Tongue (tissue), 2 donors: Measurements from ENCODE around the gene ITPR2. TPM values are rescaled to one million over a fixed set of nuclear protein-coding genes. Genes with fewer than 3 reads are reported as not detected.

Experiments used
- DNase-seq: peaks from one replicate; pipeline ENCODE4 v3.0.0-alpha.2; 2015
- total RNA-seq: library from RNA; depleted of rRNA; stranded (reverse); fragments of >200 nt; gene quantifications from one replicate; pipeline ENCODE4 v1.2.3, GENCODE V29; 2014

The ITPR2 gene
- total RNA-seq, 1 donor from 2014 or later: 31.4 TPM

DNA sequence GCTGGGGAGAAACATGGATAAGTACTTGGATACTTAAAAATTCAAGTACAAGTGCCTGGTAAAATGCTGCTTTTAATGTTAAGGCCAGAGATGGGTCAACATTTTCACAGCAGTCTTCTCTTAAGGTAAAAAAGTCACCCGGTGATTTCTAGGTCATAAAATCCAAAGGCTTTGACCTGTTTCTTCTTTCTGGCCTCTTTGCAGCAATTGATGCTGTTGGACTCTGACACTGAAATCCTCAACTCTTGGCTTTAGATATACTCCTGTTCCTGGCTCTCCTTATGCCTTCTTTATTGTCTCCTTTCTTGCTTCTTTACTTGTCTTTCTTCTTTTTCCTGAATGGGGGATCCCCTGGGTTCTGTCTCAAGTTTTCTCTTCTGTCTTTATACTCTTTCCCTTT is 448.5 kb downstream of the ITPR2 start:
- no peak for DNase-seq

DNA sequence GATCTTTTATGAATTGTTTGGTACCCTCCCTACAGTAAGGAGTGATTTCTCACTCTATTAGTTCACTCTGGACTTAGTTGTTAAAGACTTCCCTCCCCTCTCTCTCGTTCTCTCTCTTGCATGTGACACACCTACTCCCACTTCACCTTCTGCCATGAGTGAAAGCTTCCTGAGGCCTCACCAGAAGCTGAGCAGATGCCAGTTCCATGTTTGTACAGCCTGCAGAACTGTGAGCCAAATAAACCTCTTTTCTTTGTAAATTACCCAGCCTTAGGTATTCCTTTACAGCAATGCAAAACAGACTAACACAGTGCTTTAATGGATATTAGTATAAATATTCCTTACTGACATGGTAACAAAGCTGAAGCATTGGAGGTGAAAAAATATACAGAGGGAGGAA is 450.0 kb downstream of the ITPR2 start:
- no peak for DNase-seq

DNA sequence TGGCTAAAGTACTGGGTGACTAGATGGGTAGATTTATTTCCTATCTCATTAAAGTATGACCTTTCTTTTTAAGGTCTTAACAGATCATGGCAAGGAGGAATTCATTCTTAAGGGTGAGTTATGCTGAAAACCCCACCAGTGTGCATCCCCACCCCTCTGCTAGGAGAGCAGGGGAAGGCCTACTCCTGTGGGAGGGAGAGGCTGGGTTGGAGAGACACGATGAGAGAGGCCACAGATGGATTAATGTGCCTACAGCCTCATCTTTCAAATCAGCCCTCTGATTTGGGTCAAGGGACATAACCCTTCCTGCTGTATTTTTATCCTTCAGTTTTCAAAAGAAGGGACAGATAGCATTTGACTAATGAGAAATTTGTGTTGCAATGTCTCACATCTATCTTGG is 452.1 kb downstream of the ITPR2 start:
- no peak for DNase-seq

DNA sequence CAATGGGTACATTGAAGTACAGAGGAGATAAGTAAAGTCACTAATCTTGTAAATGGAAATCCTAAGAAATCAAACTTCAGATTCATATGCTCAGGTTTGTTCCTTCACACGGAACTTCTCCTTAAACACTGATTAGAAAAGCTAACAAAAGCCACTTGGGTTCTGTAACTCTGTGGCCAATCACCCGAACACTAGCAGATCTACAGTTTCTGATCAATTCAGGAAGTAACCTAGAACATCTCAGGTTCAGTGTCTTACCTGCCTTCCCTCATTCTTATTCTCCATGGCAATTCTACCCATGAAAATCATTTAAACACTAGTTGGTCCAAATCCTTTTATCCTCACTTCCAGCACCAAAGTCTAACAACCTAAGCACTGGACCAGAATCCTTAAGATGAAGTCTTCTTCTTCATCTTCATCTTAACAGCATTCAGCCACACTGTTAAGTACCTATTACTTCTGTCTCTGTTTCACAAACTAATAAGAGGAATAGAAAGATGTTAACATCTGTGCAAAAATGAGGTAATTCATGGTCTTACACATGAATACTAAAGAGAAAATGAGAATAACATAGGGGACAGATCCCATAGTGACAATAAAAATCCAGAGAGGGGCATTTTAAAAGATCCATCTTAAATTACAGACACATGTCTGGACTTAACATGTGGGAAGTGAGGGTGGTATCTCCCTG is 453.1 kb downstream of the ITPR2 start:
- no peak for DNase-seq

DNA sequence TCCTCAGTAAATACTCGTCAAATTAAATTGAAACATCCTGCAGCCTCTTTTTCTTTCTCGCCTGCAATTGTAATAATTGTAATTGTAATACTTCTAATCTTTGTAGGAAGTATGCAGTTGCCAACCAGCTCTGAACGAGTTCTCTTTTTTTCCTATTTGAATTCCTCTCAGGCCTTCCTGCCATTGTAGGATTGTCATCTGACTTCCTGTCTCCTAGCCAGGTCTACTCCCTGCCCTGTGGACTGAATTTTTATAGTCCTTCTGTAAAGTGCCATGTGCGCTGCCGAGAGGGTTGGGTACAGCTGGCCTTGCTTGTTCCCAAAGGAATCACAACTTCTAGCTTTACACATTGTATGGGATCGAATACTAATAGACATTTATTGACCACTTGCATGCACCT is 454.3 kb downstream of the ITPR2 start:
- DNase-seq: peak; percentile 18

DNA sequence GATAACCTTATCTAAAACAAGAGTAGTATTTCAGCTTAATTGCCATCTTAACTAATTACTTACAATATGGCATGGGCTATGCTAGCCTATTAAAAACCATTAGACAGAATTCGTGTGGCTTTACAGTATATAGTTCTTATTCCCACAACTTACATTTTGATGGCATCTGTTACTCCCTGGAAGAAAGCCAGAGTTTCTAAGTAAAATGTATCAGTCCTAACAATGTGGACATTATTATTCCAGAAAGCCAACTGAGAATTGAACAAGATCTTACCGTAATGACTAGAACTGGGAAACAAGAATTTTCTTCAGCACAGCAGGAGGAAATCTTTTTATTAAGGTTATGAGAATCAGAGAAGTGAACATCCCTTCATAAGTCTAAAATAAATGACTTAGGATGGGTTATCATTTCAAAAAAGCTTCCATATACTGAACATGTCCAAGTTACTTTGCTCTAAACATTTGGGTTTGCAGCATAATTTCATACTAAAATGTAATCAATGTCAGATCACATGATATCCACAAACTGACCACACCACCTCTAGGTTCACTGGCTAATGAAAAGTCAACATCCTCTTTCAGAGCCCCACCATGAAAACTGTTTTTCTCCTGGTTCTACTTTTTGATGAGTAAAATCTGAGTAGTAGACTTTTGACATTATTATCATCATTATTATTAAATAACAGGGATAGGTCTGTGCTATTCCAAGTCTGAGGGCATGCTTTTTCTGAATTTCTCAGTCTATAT is 457.9 kb downstream of the ITPR2 start:
- DNase-seq: peak; percentile 71

DNA sequence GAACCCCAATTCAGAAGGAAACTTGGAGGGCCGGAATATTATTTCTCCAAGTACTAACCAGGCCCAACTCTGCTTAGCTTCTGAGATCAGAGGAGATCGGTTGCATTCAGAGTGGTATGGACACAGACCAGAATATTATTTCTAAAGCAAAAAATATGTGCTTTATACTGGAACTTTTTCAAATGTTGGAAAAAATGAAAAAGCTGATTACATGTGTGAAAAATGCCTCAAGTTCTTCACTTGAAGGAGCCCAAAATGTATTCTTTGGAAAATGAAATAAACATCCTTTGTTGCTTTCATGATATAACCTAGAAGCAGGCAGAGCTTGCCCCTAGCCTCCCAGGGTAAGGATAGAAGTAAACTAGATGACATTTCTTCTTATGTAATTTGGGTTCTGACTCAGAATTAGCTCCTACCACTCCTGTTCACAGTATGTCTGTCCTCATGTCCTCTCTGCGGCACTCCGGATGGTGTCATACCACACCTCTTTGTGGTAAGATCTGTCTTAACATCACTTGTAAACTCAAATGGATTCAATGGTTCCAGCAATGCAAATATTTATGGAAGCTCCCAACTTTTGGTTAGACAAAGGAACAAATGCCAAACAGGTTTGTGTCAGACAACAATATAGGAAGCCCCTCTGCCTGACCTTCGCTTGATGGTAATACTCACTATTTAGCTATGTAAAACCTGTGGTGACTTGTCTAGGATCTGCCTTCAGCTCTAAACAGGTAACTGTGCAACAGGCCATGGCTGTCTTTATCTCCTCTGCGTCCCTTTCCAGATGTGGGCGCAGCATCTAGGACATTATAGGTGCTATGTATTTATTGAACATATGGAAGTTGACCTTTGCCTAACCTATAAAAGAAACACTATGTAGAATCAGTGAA is 459.1 kb downstream of the ITPR2 start:
- no peak for DNase-seq

DNA sequence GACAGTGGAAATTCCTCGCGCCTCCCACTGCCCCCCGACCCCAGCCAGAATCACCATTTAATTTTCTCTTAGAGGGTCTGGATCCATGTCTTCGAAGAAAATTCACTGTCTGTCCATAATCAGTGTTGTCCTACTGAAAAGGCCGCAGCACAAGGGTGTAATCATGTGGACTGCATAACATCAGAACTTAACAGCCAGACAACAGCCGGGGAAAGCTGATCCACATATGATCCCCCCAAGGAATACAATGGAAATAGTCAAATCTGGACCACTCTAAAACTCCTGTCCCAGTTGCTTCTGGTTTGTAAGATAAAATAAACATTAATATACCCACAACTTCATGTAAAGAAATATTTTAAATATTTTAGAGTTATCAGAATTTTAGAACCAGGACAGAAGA is 460.1 kb downstream of the ITPR2 start:
- DNase-seq: peak; percentile 53

DNA sequence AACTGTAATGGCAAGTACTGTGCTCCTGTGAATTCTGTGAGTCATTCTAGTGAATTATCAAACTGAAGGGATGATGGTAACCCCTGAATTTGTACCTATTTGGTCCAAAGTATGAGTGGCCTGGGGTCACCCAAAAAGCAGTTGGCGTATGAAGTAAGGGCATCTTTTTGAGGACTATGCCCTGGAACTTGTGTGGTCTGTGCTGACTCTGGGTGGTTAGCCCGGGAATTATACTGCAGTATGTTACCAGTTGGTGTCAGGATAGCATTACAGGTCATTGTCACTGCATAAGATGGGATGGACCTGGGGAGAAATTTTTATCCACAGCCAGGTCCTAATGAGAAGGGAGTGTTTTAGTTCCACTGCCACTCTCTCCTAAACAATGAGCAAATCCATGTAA is 462.9 kb downstream of the ITPR2 start:
- no peak for DNase-seq

DNA sequence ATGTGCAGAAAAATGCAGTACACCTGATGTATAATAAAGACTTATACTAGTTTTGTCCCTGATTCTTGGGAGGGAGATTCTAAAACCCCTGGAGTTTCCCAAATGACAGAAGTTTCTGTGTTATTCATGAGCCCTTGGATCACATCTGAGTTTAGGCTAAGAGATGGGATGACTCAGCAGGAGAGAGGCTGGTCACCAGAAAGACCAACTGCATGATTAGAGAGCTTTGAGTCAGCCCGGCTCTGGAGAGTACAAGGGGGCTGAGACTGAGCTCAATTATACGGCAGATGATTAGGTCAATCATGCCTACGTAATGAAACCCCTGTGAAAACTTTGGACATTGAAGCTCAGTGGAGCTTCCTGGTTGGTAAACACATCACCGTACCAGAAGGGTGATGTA is 463.4 kb downstream of the ITPR2 start:
- peak; percentile 16 for DNase-seq

DNA sequence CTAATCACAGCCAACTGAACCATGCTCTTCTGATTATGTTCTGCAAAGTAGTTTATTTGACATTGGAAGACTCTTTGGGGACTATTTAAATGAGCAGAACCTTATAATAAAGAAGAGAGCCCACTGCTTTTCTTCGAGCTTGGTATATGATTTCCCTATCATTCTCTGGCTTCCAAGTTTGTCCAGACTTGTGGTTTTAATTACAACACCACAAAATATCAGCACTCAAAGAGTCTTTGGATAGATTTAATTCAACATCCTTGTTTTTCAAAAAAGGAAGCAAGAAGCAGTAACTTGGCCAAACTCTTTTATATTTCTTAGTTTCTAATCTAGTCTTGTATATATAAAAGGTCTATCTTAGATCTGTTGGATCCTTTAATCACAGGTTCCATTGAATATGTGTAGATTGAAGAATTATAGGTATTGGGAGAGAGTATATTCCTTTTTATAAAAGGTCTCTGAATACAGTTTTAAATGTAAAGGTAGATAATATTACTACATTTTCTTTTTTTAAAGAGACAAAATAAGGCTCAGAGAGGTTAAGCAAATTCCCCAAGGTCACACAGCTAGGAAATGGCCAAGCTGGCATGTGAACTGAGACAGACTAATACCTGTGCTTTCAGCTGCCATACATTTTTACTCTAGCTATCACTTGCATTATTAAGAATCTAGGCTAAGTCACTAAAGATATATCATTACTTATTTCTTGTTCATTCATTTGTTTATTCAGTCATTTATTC is 464.8 kb downstream of the ITPR2 start:
- no peak for DNase-seq

DNA sequence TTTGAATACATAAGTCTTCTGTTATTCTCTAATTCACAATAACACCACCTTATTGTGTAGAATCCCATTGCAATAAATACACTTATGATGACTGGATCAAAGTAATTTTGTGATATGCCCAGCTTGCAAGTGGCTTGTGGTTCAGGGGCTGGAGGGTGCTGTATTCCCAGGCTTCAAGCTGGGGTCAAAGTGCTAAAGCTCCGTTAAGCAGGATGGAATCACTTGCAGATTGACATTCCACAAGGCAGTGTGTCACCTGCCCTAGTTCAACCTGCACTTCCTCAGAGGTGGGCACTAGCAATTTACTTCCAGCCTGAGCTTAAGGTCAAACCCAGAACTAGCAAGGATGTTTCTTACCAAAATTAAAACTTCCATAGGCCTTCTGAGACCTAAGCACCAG is 471.0 kb downstream of the ITPR2 start:
- DNase-seq: no peak

DNA sequence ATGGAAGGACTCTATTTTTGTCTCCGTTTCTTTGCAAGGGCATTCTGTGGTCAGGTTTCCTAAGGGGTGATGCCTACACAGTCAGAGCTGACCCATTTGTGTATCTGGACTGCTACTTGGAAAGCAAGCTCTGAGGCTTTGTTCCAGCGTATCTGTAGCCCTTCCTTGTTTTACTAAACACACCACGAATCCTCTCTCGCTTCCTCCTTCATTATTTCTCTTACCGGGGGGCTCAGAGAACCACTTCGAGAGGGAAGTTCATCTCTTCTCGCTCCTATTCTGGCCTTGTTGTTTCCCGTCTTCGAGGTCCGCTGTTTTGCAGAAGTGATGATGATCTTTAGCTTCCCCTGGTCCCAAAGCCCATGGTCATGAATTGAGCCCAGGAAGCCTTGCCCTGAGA is 472.9 kb downstream of the ITPR2 start:
- DNase-seq: no peak

DNA sequence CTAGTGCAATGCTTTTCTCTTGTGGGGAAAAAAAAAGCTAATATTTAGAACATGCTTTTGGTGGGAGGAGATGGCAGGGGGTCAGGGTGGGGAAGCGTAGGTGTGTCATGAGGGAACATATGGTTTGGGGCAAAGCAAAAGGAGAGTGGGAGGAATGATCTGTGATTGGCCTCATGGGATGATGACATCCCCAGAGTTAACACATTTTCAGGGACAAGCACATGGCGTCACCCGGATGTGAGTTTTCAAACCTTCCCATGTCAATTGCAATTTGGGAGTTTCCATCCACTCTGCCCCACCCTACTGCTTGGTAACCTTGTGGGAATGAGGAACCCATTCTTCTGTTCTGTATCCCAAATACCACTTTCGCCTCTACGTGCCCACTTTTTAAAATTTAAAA is 473.4 kb downstream of the ITPR2 start:
- DNase-seq: no peak

DNA sequence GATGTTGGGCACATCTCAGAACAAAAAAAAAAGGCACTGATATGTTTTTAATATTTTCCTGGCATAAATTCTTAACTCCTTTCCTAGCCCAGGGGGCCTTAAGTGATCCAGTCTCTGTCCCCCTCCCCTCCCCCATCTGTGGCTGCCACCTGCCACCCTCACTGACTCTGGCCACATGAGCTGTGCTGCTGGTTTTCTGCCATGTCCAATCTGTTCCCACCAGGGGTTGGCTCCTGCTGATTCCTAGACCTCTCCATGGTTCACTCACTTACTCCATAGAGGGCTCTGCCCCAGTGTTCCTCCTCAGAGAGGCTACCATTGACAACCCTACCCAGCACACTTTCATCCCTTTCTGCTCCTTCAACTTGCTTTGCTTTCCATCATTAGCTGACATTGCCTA is 474.3 kb downstream of the ITPR2 start:
- DNase-seq: no peak

DNA sequence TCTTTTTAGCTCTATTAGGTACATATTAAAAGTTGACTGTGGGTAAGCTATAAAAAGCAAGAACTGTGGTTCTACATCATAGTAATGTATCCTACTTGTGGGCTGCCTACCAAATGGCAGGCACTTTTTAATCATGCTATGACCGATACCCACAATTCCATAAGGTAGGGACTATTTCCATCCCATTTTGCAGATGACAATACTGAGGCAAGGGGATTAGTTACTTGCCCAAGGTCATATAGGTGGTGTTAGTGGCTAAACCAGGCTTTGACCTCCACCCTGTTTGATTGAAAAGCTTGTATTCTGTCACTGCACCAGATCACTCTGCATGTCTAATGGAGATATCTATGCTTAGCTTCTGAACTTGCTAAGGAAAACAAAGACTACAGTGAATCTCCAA is 485.7 kb downstream of the ITPR2 start:
- no peak for DNase-seq

DNA sequence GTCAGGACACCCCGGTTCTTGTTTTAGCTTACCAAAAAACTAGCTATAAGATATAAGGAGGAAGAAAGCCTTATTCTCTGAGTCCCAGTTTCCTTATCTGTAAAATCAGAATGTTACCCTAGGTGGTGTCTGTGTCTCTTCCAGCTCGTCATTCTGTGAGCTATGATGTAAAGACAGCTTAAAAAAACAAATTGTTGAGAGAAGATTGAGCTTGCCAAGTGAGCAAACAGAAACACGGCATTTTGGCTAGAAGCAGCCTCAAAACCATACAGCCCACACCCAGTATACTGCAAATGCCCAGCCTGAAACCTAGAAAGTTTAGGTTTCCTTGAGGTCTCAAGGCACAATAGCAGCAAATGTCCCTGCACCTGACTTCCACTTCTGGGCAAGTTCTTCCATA is 486.3 kb downstream of the ITPR2 start:
- DNase-seq: no peak

DNA sequence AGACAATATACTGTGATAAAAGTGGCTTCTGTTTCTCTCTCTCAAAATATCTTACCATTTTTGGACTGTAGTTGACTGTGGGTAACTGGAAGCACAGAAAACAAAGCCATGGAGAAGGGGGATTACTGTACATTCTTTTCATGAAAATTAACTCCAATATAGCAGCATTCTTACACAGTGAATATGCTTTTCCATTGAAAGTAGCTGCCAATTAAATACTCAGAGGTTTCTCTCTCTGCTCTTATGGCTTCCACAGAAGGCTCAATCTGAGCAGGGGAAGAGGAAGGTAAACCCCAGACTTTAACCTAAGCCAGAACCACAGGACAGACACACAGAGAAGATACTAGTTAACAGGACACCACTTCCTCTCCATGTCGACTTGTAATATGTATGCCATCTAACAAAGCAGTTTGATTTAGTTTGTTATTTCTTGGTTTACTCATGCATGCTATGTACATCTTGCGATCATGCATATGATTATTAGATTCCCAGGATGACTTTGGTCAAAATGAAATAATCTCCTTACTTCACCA is 487.5 kb downstream of the ITPR2 start:
- DNase-seq: peak; percentile 17

DNA sequence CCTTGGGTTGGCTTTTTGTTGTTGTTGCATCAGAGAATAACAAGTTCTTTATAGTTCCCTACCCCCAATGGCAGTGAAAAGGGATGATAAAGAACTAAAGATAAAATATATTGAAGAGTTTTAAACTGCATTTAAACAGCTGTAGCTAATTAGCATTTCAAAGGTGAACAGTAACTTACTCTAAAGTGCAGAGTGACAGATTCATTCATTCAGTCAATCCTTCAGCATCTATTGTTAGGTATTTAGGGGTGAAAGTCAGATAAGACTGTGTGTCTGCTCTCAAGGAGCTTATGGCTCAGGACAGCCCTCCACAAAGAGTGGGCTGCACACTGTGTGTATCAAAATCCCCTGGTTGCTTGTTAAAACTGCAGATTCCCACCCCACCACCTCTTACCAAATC is 491.5 kb downstream of the ITPR2 start:
- no peak for DNase-seq

DNA sequence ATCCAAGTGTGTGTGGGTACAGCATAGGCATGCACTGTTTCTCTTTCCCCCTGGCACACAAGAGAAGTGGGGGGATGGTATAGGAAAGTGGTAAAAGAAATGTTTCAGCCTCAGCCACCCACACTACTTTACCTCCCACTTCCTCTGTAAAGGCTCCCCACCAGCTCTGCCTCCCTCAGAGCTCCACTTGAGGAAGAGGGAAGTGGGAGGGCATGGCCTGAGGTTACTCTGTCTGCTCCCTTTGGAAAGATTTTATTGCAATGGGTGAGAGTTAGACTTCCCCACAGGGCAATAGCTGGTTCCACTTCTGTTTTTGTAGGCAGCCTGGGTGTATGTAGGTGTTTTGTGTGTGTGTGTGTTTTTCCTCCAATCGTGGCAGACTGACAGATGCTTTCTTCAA is 492.3 kb downstream of the ITPR2 start:
- DNase-seq: no peak

DNA sequence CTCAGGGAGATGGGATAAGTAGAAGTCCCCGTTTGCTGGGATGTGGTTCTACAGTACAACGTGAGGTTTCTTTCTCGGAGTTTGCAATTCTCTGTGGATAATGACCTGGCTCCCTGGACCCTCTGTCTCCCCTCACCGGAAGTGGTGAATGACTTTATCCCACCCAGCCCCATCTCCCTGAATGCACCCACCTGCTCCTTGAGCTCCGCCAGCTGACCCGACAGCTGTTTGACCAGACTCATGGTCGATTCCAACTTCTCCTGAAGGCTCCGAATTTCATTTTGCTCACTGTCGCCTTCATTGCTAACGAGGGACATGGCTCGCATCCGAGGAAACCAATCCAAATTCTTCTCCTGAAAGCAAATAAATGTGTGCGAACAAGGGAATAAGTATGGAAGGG is 493.0 kb downstream of the ITPR2 start:
- DNase-seq: no peak
